Neural progenitor cell (in vitro differentiated cells): ENCODE results near the gene CLEC4F. TPM values are rescaled to one million over a fixed set of nuclear protein-coding genes. Genes with fewer than 3 reads are reported as not detected.

Experiments
- DNase-seq: peaks from one replicate; pipeline ENCODE4 v3.0.0-alpha.2; 2016; ENCODE audit warnings: low spot score
- H2AFZ ChIP-seq: fragments of 200-600 bp; sonication (generic); replicated peaks from 2 replicates; pipeline ENCODE4 v1.6.1; 2016; ENCODE audit warnings: antibody characterized with exemption
- H3F3A ChIP-seq: fragments of 200-600 bp; sonication (generic); 2 replicates; pipeline ENCODE4 v1.6.1; 2016; ENCODE audit warnings: antibody characterized with exemption, low read depth
- H3K27ac ChIP-seq: fragments of 200-600 bp; sonication (generic); 2 replicates; pipeline ENCODE4 v1.5.1; 2016; ENCODE audit warnings: mild to moderate bottlenecking
- H3K27me3 ChIP-seq: fragments of 200-600 bp; sonication (generic); 2 replicates; pipeline ENCODE4 v1.6.1; 2016; ENCODE audit warnings: mild to moderate bottlenecking, moderate library complexity
- H3K36me3 ChIP-seq: fragments of 200-600 bp; sonication (generic); 2 replicates; pipeline ENCODE4 v1.5.1; 2016
- H3K4me1 ChIP-seq: fragments of 200-600 bp; sonication (generic); 2 replicates; pipeline ENCODE4 v1.6.1; 2016; ENCODE audit warnings: mixed run types
- H3K4me2 ChIP-seq: fragments of 200-600 bp; sonication (generic); 2 replicates; pipeline ENCODE4 v1.6.1; 2016
- H3K4me3 ChIP-seq: fragments of 200-600 bp; sonication (generic); 2 replicates; pipeline ENCODE4 v1.5.1; 2016
- H3K79me2 ChIP-seq: fragments of 200-600 bp; sonication (generic); 2 replicates; pipeline ENCODE4 v1.6.1; 2016; ENCODE audit warnings: low read depth
- H3K9ac ChIP-seq: fragments of 200-600 bp; sonication (generic); 2 replicates; pipeline ENCODE4 v1.6.1; 2016
- H3K9me3 ChIP-seq: fragments of 200-600 bp; sonication (generic); 2 replicates; pipeline ENCODE4 v1.5.1; 2016; ENCODE audit warnings: low read depth
- H4K20me1 ChIP-seq: fragments of 200-600 bp; sonication (generic); 2 replicates; pipeline ENCODE4 v1.6.1; 2016; ENCODE audit warnings: low read depth
- H3K27ac Mint-ChIP-seq: 3 replicates; pipeline ENCODE4 v1.8.0; 2021; ENCODE audit warnings: mixed read lengths
- H3K27me3 Mint-ChIP-seq: 2 replicates; pipeline ENCODE4 v1.8.0; 2022; ENCODE audit warnings: low read depth, mild to moderate bottlenecking, inconsistent platforms, moderate library complexity, mixed read lengths; ENCODE audit not compliant: insufficient read depth
- H3K36me3 Mint-ChIP-seq: 3 replicates; pipeline ENCODE4 v1.8.0; 2021; ENCODE audit warnings: mixed read lengths
- H3K4me1 Mint-ChIP-seq: 3 replicates; pipeline ENCODE4 v1.8.0; 2021; ENCODE audit warnings: mixed read lengths
- H3K4me3 Mint-ChIP-seq: 3 replicates; pipeline ENCODE4 v1.8.0; 2021; ENCODE audit warnings: mild to moderate bottlenecking, moderate library complexity, mixed read lengths
- H3K9me3 Mint-ChIP-seq: 3 replicates; pipeline ENCODE4 v1.8.0; 2020; ENCODE audit warnings: mixed read lengths
- CTCF ChIP-seq: fragments of 200-600 bp; sonication (generic); IDR thresholded peaks from 2 replicates; pipeline ENCODE4 v1.5.1; 2017; ENCODE audit warnings: antibody characterized with exemption, mild to moderate bottlenecking
- EZH2 ChIP-seq: fragments of 200-600 bp; sonication (generic); IDR thresholded peaks from 2 replicates; pipeline ENCODE4 v1.6.1; 2017; ENCODE audit warnings: antibody characterized with exemption, mild to moderate bottlenecking, moderate library complexity
- EZH2phosphoT487 ChIP-seq: fragments of 200-600 bp; sonication (generic); IDR thresholded peaks from 2 replicates; pipeline ENCODE4 v1.6.1; 2017; ENCODE audit warnings: antibody characterized with exemption
- total RNA-seq: library from RNA; depleted of rRNA; stranded (reverse); fragments of >200 nt; gene quantifications from 2 replicates; pipeline ENCODE4 v1.2.3, GENCODE V29; 2015; ENCODE audit warnings: low replicate concordance

CLEC4F gene
- total RNA-seq, 1 donor from 2014 or later: not detected

- H3K9ac ChIP-seq: no peak overlapping the region
- H3K27ac ChIP-seq: no peak overlapping the region
- peak overlapping the region; percentile 78 for H3K4me2 ChIP-seq
- no peaks in the 10 kb centered on the region for H3K9me3 ChIP-seq
- Mint-ChIP-seq H3K27ac (no peak overlapping the region), H3K27me3 (peaks cover 51% of the 10 kb centered on the region), H3K4me3 (peak overlapping the region; percentile 85), H3K36me3 (no peaks in the 10 kb centered on the region), H3K9me3 (peaks cover 2% of the 10 kb centered on the region), H3K4me1 (peaks cover 10% of the 10 kb centered on the region)
- no peaks in the 10 kb centered on the region for H3K79me2 ChIP-seq
- H4K20me1 ChIP-seq: peaks cover 12% of the 10 kb centered on the region
- no peaks in the 10 kb centered on the region for H3F3A ChIP-seq
- peak overlapping the region; percentile 51 for H2AFZ ChIP-seq
- H3K4me1 ChIP-seq: peaks cover 4% of the 10 kb centered on the region
- H3K36me3 ChIP-seq: no peaks in the 10 kb centered on the region
- DNase-seq: peak; percentile 89
- H3K27me3 ChIP-seq: peaks cover 92% of the 10 kb centered on the region
- H3K4me3 ChIP-seq: peak overlapping the region; percentile 45
- TF ChIP-seq EZH2: no peak
- peak; percentile 83 for TF ChIP-seq CTCF
These were observed 30.9 kb downstream of the CLEC4F start for GRCh38 chr2:70789304-70790135.

- peaks cover 50% of the 10 kb centered on the region for H3K27me3 ChIP-seq
- no peak for TF ChIP-seq EZH2phosphoT487
- TF ChIP-seq EZH2: no peak
- peak; percentile 68 for TF ChIP-seq CTCF
- Mint-ChIP-seq H3K36me3 (no peaks in the 10 kb centered on the region), H3K4me1 (peaks cover 13% of the 10 kb centered on the region), H3K4me3 (no peak overlapping the region), H3K27ac (no peak overlapping the region), H3K9me3 (peaks cover 2% of the 10 kb centered on the region), H3K27me3 (peaks cover 36% of the 10 kb centered on the region)
- H3K4me2 ChIP-seq: no peak overlapping the region
- H3F3A ChIP-seq: no peaks in the 10 kb centered on the region
- H3K9me3 ChIP-seq: no peaks in the 10 kb centered on the region
- H3K9ac ChIP-seq: no peak overlapping the region
- no peak overlapping the region for H2AFZ ChIP-seq
- H3K4me3 ChIP-seq: no peak overlapping the region
- no peaks in the 10 kb centered on the region for H3K79me2 ChIP-seq
- no peak overlapping the region for H3K27ac ChIP-seq
- H4K20me1 ChIP-seq: peaks cover 5% of the 10 kb centered on the region
- peak; percentile 71 for DNase-seq
- H3K4me1 ChIP-seq: peaks cover 4% of the 10 kb centered on the region
- no peaks in the 10 kb centered on the region for H3K36me3 ChIP-seq
These were observed 35.1 kb downstream of the CLEC4F start for GRCh38 chr2:70785137-70785911.

GRCh38 chr2:70784320-70784719 is 36.1 kb downstream of the CLEC4F start:
- H2AFZ ChIP-seq: no peak overlapping the region
- TF ChIP-seq EZH2phosphoT487: no peak
- TF ChIP-seq EZH2: no peak
- no peak for TF ChIP-seq CTCF
- no peaks in the 10 kb centered on the region for H4K20me1 ChIP-seq
- H3K9me3 ChIP-seq: no peaks in the 10 kb centered on the region
- no peaks in the 10 kb centered on the region for H3K79me2 ChIP-seq
- H3F3A ChIP-seq: no peaks in the 10 kb centered on the region
- no peaks in the 10 kb centered on the region for H3K4me1 ChIP-seq
- H3K4me2 ChIP-seq: no peak overlapping the region
- H3K36me3 Mint-ChIP-seq: no peaks in the 10 kb centered on the region
- peaks cover 28% of the 10 kb centered on the region for H3K27me3 Mint-ChIP-seq
- no peaks in the 10 kb centered on the region for H3K9me3 Mint-ChIP-seq
- no peak overlapping the region for H3K27ac ChIP-seq
- H3K9ac ChIP-seq: no peak overlapping the region
- peaks cover 8% of the 10 kb centered on the region for H3K4me1 Mint-ChIP-seq
- peaks cover 40% of the 10 kb centered on the region for H3K27me3 ChIP-seq
- H3K36me3 ChIP-seq: no peaks in the 10 kb centered on the region
- no peak overlapping the region for H3K4me3 ChIP-seq
- no peak overlapping the region for H3K4me3 Mint-ChIP-seq
- no peak overlapping the region for H3K27ac Mint-ChIP-seq
- DNase-seq: no peak
